Memory B cell (primary cell): ENCODE data around the gene DCLK2.

Source experiments
- ATAC-seq: fragments of 150-1000 bp; cut with Tn5 transposase; 2 replicates; pipeline ENCODE4 v1.10.0; 2021; ENCODE audit warnings: low read depth, mild to moderate bottlenecking, moderate library complexity
- DNase-seq, 2 donors: peaks; one replicate each; pipeline ENCODE4 v3.0.0; 2022; ENCODE audit warnings: low spot score in 2 of 2
- H3K27ac Mint-ChIP-seq: one replicate; pipeline ENCODE4 v1.8.0; 2022; ENCODE audit warnings: mild to moderate bottlenecking, moderate library complexity, mixed read lengths
- H3K27me3 Mint-ChIP-seq: one replicate; pipeline ENCODE4 v1.8.0; 2022; ENCODE audit warnings: mixed read lengths
- H3K36me3 Mint-ChIP-seq: one replicate; pipeline ENCODE4 v1.8.0; 2022; ENCODE audit warnings: mild to moderate bottlenecking, mixed read lengths
- H3K4me1 Mint-ChIP-seq: one replicate; pipeline ENCODE4 v1.8.0; 2022; ENCODE audit warnings: mixed read lengths
- H3K4me3 Mint-ChIP-seq: one replicate; pipeline ENCODE4 v1.8.0; 2022; ENCODE audit warnings: mild to moderate bottlenecking, moderate library complexity, mixed read lengths
- H3K9me3 Mint-ChIP-seq: one replicate; pipeline ENCODE4 v1.8.0; 2022; ENCODE audit warnings: mixed read lengths

DCLK2 gene

GRCh38 chr4:150078041-150078578, at the start of gene DCLK2:
TSS of gene DCLK2 (plus strand) at chr4:150078445. CDS start at chr4:150079028, 583 bp downstream.
- Mint-ChIP-seq H3K36me3 (no peaks in the 10 kb centered on the region), H3K4me3 (peak within 1 kb of the TSS; percentile 85), H3K27me3 (peaks cover 10% of the 10 kb centered on the region), H3K9me3 (no peaks in the 10 kb centered on the region), H3K4me1 (peaks cover 8% of the 10 kb centered on the region), H3K27ac (no peak within 1 kb of the TSS)
- ATAC-seq (peak; percentile 10), DNase-seq (peak in 1 of 2 donors; percentile 12)

GRCh38 chr4:150032541-150032940, 45.7 kb upstream of the DCLK2 start:
- no peak for DNase-seq
- H3K9me3 Mint-ChIP-seq: peaks cover 7% of the 10 kb centered on the region
- H3K27me3 Mint-ChIP-seq: peaks cover 9% of the 10 kb centered on the region
- H3K4me3 Mint-ChIP-seq: no peak overlapping the region
- no peak for ATAC-seq
- H3K27ac Mint-ChIP-seq: no peak overlapping the region
- no peaks in the 10 kb centered on the region for H3K4me1 Mint-ChIP-seq
- peaks cover 4% of the 10 kb centered on the region for H3K36me3 Mint-ChIP-seq

GRCh38 chr4:150033081-150033480, 45.2 kb upstream of the DCLK2 start:
- Mint-ChIP-seq H3K36me3 (peaks cover 4% of the 10 kb centered on the region), H3K9me3 (peaks cover 5% of the 10 kb centered on the region), H3K27me3 (peaks cover 9% of the 10 kb centered on the region), H3K27ac (no peak overlapping the region), H3K4me3 (no peak overlapping the region), H3K4me1 (no peaks in the 10 kb centered on the region)
- DNase-seq (no peak), ATAC-seq (no peak)

- Mint-ChIP-seq H3K27ac (no peak overlapping the region), H3K4me3 (no peak overlapping the region), H3K4me1 (peaks cover 4% of the 10 kb centered on the region), H3K9me3 (peaks cover 5% of the 10 kb centered on the region), H3K36me3 (peaks cover 4% of the 10 kb centered on the region), H3K27me3 (peaks cover 9% of the 10 kb centered on the region)
- no peak for ATAC-seq
- DNase-seq: no peak
Measured at GRCh38 chr4:150033901-150034300, 44.3 kb upstream of the DCLK2 start.

- H3K27ac Mint-ChIP-seq: no peak overlapping the region
- no peak for ATAC-seq
- H3K36me3 Mint-ChIP-seq: peaks cover 3% of the 10 kb centered on the region
Measured at GRCh38 chr4:150037251-150037856, 40.9 kb upstream of the DCLK2 start.

GRCh38 chr4:150038335-150039076, 39.7 kb upstream of the DCLK2 start:
- no peak overlapping the region for H3K4me3 Mint-ChIP-seq
- ATAC-seq: peak; percentile 85
- H3K27ac Mint-ChIP-seq: no peak overlapping the region

More at GRCh38 chr4:150037251-150037856, 40.9 kb upstream of the DCLK2 start:
- Mint-ChIP-seq H3K9me3 (peaks cover 5% of the 10 kb centered on the region), H3K27me3 (peaks cover 9% of the 10 kb centered on the region), H3K4me3 (no peak overlapping the region), H3K4me1 (peaks cover 16% of the 10 kb centered on the region)
- DNase-seq: no peak

GRCh38 chr4:150039274-150040127, 38.7 kb upstream of the DCLK2 start:
- peaks cover 5% of the 10 kb centered on the region for H3K9me3 Mint-ChIP-seq
- H3K27me3 Mint-ChIP-seq: peaks cover 3% of the 10 kb centered on the region
- ATAC-seq (peak; percentile 72), DNase-seq (peak in 1 of 2 donors; percentile 31)
- H3K27ac Mint-ChIP-seq: peak overlapping the region; percentile 57
- H3K4me1 Mint-ChIP-seq: peaks cover 16% of the 10 kb centered on the region
- H3K36me3 Mint-ChIP-seq: peaks cover 3% of the 10 kb centered on the region
- peak overlapping the region; percentile 29 for H3K4me3 Mint-ChIP-seq

More at GRCh38 chr4:150038335-150039076, 39.7 kb upstream of the DCLK2 start:
- H3K4me1 Mint-ChIP-seq: peaks cover 16% of the 10 kb centered on the region
- peaks cover 2% of the 10 kb centered on the region for H3K27me3 Mint-ChIP-seq
- peaks cover 3% of the 10 kb centered on the region for H3K36me3 Mint-ChIP-seq
- DNase-seq: peak in 1 of 2 donors; percentile 37
- H3K9me3 Mint-ChIP-seq: peaks cover 5% of the 10 kb centered on the region

- Mint-ChIP-seq H3K27me3 (peaks cover 6% of the 10 kb centered on the region), H3K36me3 (no peaks in the 10 kb centered on the region), H3K4me1 (peaks cover 8% of the 10 kb centered on the region), H3K27ac (no peak overlapping the region), H3K9me3 (no peaks in the 10 kb centered on the region), H3K4me3 (no peak overlapping the region)
- ATAC-seq: no peak
- no peak for DNase-seq
Measured at GRCh38 chr4:150044517-150044916, 33.7 kb upstream of the DCLK2 start.

GRCh38 chr4:150045410-150045809, 32.8 kb upstream of the DCLK2 start:
- Mint-ChIP-seq H3K4me1 (no peaks in the 10 kb centered on the region), H3K9me3 (no peaks in the 10 kb centered on the region), H3K36me3 (no peaks in the 10 kb centered on the region), H3K27me3 (peaks cover 6% of the 10 kb centered on the region), H3K4me3 (no peak overlapping the region), H3K27ac (no peak overlapping the region)
- DNase-seq (no peak), ATAC-seq (no peak)

- Mint-ChIP-seq H3K4me3 (no peak overlapping the region), H3K27ac (no peak overlapping the region), H3K27me3 (peaks cover 4% of the 10 kb centered on the region), H3K36me3 (no peaks in the 10 kb centered on the region), H3K4me1 (no peaks in the 10 kb centered on the region), H3K9me3 (no peaks in the 10 kb centered on the region)
- ATAC-seq: no peak
- DNase-seq: no peak
Measured at GRCh38 chr4:150046728-150047217, 31.5 kb upstream of the DCLK2 start.

GRCh38 chr4:150047546-150047945, 30.7 kb upstream of the DCLK2 start:
- Mint-ChIP-seq H3K4me3 (no peak overlapping the region), H3K36me3 (no peaks in the 10 kb centered on the region), H3K27me3 (peaks cover 4% of the 10 kb centered on the region)

GRCh38 chr4:150049682-150050081, 28.6 kb upstream of the DCLK2 start:
- Mint-ChIP-seq H3K9me3 (no peaks in the 10 kb centered on the region), H3K4me3 (no peak overlapping the region), H3K4me1 (no peaks in the 10 kb centered on the region)

More at GRCh38 chr4:150047546-150047945, 30.7 kb upstream of the DCLK2 start:
- Mint-ChIP-seq H3K27ac (no peak overlapping the region), H3K9me3 (no peaks in the 10 kb centered on the region), H3K4me1 (no peaks in the 10 kb centered on the region)
- no peak for DNase-seq
- no peak for ATAC-seq

GRCh38 chr4:150050566-150050965, 27.7 kb upstream of the DCLK2 start:
- Mint-ChIP-seq H3K36me3 (no peaks in the 10 kb centered on the region), H3K27me3 (peaks cover 2% of the 10 kb centered on the region), H3K9me3 (no peaks in the 10 kb centered on the region), H3K27ac (no peak overlapping the region), H3K4me3 (no peak overlapping the region), H3K4me1 (no peaks in the 10 kb centered on the region)
- no peak for DNase-seq
- no peak for ATAC-seq

More at GRCh38 chr4:150049682-150050081, 28.6 kb upstream of the DCLK2 start:
- Mint-ChIP-seq H3K27me3 (peaks cover 2% of the 10 kb centered on the region), H3K27ac (no peak overlapping the region), H3K36me3 (no peaks in the 10 kb centered on the region)
- ATAC-seq (no peak), DNase-seq (no peak)
